ENCODE measurements around the gene VPS4B. TPM values are rescaled to one million over a fixed set of nuclear protein-coding genes. Genes with fewer than 3 reads are reported as not detected.

Gene VPS4B
- polyA plus RNA-seq, 6 donors from 2014 or later, result 36.6 to 89.8 (median 71.6) TPM

DNA sequence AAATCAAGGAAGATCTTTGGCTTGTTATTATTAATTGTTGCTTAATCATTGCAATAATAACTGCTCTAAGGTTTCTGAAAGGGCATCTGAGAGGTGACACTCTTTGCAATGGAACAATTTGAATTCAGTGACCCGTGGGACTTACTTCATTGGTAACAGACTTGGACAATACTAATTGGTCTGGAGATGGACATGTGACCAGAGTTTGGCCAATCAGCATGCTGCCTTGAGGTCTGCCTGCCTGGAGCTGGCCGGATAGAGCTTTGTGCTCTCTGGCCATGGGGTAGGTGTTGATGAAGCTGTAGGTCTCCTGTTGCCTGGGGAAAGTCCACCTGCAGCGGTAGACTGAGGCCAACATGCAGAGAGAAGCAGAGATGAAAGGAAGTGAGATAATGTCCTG, 24.0 kb upstream of the VPS4B start:
- Mint-ChIP-seq H3K4me3 (no peak overlapping the region), H3K9me3 (peaks cover 0 to 2% (median 0%) of the 10 kb centered on the region in 7 donors), H3K27ac (no peak overlapping the region), H3K36me3 (no peaks in the 10 kb centered on the region), H3K4me1 (peaks cover 14 to 19% (median 18%) of the 10 kb centered on the region in 3 donors), H3K27me3 (no peaks in the 10 kb centered on the region)
- ATAC-seq (ENCODE audit: low read depth in 2 of 2) (no peak), DNase-seq (no peak)

DNA sequence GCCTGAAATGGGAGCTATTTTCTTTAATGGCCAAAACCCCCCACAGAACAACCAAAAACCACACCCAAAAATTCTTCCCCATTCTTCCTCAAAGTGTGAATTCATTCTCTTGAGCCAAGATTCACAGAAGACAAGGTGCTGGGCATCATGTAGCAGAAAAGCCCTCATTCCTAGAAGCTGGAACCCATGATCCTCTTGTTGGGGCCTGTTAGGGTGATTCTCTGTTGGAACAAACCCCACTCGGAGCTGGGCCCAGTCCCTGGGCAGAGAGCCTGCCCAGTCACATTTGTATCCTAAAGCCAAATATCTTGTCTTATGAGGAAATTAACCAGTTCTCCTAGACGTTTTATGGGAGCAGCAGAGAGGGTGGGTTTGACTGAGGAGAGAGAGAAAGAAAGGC, 22.8 kb upstream of the VPS4B start:
- H3K27ac Mint-ChIP-seq, result peak overlapping the region in 5 of 6 donors; percentile 65 to 88 (median 72)
- H3K36me3 Mint-ChIP-seq, result no peaks in the 10 kb centered on the region
- H3K4me3 Mint-ChIP-seq, result peak overlapping the region in 1 of 8 donors; percentile 38
- ATAC-seq (ENCODE audit: low read depth in 2 of 2) (peak; percentile 28 to 45), DNase-seq (no peak)
- H3K27me3 Mint-ChIP-seq, result no peaks in the 10 kb centered on the region
- peaks cover 14 to 19% (median 18%) of the 10 kb centered on the region in 3 donors for H3K4me1 Mint-ChIP-seq
- H3K9me3 Mint-ChIP-seq, result peaks cover 0 to 2% (median 0%) of the 10 kb centered on the region in 7 donors

- peak; percentile 58 for DNase-seq
- peaks cover 0 to 2% (median 0%) of the 10 kb centered on the region in 7 donors for H3K9me3 Mint-ChIP-seq
- peak overlapping the region in 4 of 8 donors; percentile 11 to 38 (median 15) for H3K4me3 Mint-ChIP-seq
- H3K27me3 Mint-ChIP-seq, result no peaks in the 10 kb centered on the region
- H3K36me3 Mint-ChIP-seq, result no peaks in the 10 kb centered on the region
- ATAC-seq (ENCODE audit: low read depth in 2 of 2), result peak; percentile 93 to 94
- peak overlapping the region; percentile 26 to 88 (median 70) for H3K27ac Mint-ChIP-seq
- peaks cover 14 to 19% (median 18%) of the 10 kb centered on the region in 3 donors for H3K4me1 Mint-ChIP-seq
Observed at GRCh38 chr18:63444580-63444979, 22.3 kb upstream of the VPS4B start.

DNA sequence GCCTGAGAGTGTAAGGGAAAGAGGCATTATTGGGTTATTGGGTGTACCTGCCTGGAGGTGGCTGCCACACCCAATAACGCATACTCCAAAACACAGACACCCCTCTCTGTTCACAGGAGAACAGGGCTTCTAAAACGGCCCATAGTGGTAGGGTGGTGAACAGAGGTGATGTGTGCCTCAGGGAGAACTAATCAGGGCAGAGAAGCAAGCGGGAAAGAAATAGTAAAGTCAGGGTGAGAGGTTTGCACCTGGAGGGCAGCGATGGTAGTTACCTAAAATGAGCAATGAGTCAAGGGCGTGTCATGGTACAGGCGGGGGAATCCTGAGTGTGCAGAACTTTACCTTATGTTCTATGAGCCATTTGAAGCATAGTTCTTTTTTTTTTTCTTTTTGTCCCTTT, 21.6 kb upstream of the VPS4B start:
- ATAC-seq (ENCODE audit: low read depth in 2 of 2) (no peak), DNase-seq (no peak)
- H3K9me3 Mint-ChIP-seq, result peaks cover 0 to 2% (median 0%) of the 10 kb centered on the region in 7 donors
- H3K27ac Mint-ChIP-seq, result peak overlapping the region in 3 of 6 donors; percentile 35 to 41 (median 37)
- no peaks in the 10 kb centered on the region for H3K36me3 Mint-ChIP-seq
- peaks cover 17 to 23% (median 18%) of the 10 kb centered on the region in 3 donors for H3K4me1 Mint-ChIP-seq
- peak overlapping the region in 3 of 8 donors; percentile 21 to 56 (median 55) for H3K4me3 Mint-ChIP-seq
- peaks cover 0 to 5% (median 0%) of the 10 kb centered on the region in 3 donors for H3K27me3 Mint-ChIP-seq

DNA sequence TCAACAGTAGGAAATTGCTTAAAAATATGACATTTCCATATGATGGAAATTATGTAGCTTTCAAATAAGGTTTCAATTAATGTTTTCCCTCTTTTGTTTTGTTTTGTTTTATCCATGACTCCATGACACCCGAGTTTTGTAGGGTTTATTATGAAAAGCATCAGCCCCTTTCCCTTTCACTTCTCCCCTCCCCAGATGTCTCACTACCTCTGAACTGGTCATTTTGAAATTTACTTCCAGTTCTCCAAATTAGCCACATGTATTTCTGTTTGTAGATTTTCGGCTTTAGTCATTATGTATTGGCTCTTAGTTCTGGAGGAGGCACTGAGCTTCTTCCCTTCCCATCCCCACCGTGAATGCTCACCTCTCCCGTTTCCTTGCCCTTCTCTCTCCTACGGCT, 18.6 kb upstream of the VPS4B start:
- H3K27ac Mint-ChIP-seq, result peak overlapping the region in 1 of 6 donors; percentile 27
- peaks cover 0 to 1% (median 0%) of the 10 kb centered on the region in 7 donors for H3K9me3 Mint-ChIP-seq
- H3K4me1 Mint-ChIP-seq, result peaks cover 17 to 23% (median 18%) of the 10 kb centered on the region in 3 donors
- H3K4me3 Mint-ChIP-seq, result no peak overlapping the region
- no peak for DNase-seq
- H3K36me3 Mint-ChIP-seq, result no peaks in the 10 kb centered on the region
- peaks cover 7 to 10% (median 8%) of the 10 kb centered on the region in 3 donors for H3K27me3 Mint-ChIP-seq
- no peak for ATAC-seq (ENCODE audit: low read depth in 2 of 2)

DNA sequence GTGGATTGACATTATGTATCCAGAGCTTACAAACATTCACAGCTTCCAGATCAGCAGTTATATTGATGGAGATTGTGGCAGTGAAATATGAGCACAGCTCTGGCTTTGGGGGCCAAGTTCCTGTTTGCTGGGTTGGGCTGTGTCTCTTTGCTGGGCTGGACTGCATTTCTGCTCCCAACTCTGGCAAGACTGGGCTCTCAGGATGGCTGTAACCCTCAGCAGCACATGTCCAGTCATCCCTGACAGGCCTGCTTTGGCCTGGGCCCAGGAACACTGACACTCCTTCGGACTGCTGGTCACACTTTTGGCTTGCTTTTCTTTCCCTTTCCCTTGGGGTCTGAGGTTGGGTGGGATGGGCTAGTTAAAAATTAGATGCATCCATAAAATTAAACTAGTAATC, 17.9 kb upstream of the VPS4B start:
- peak overlapping the region in 1 of 6 donors; percentile 78 for H3K27ac Mint-ChIP-seq
- no peaks in the 10 kb centered on the region for H3K36me3 Mint-ChIP-seq
- H3K4me1 Mint-ChIP-seq, result peaks cover 15 to 21% (median 17%) of the 10 kb centered on the region in 3 donors
- ATAC-seq (ENCODE audit: low read depth in 2 of 2), result no peak
- H3K9me3 Mint-ChIP-seq, result peaks cover 0 to 1% (median 0%) of the 10 kb centered on the region in 7 donors
- H3K27me3 Mint-ChIP-seq, result peaks cover 7 to 13% (median 8%) of the 10 kb centered on the region in 3 donors
- no peak for DNase-seq
- no peak overlapping the region for H3K4me3 Mint-ChIP-seq

- Mint-ChIP-seq H3K36me3 (no peaks in the 10 kb centered on the region), H3K4me3 (no peak overlapping the region), H3K27ac (no peak overlapping the region), H3K27me3 (peaks cover 7 to 13% (median 8%) of the 10 kb centered on the region in 3 donors), H3K4me1 (peaks cover 8 to 13% (median 8%) of the 10 kb centered on the region in 3 donors), H3K9me3 (peaks cover 0 to 1% (median 0%) of the 10 kb centered on the region in 7 donors)
- DNase-seq (peak; percentile 51), ATAC-seq (ENCODE audit: low read depth in 2 of 2) (peak; percentile 32 to 64)
Observed at GRCh38 chr18:63439334-63439733, 17.1 kb upstream of the VPS4B start.

DNA sequence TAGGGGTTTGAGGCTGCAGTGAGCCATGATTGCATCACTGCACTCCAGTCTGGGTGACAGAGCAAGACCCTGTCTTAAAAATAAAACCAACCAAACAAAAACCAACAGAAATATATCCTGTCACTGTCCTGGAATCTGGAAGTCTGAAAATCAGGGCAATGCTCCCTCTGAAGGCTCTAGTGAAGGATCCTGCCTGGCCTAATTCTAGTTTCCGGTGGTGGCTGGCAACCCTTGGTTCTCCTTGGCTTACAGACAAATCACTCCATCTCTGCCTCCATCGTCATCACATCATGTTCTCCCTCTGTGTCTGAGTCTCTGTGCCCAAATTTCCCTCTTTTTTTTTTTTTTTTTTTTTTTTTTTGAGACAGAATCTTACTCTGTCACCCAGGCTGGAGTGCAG, 15.9 kb upstream of the VPS4B start:
- Mint-ChIP-seq H3K27ac (no peak overlapping the region), H3K27me3 (peaks cover 7 to 13% (median 8%) of the 10 kb centered on the region in 3 donors)
- no peak for DNase-seq

GRCh38 chr18:63433334-63433866, 11.1 kb upstream of the VPS4B start:
- ATAC-seq (ENCODE audit: low read depth in 2 of 2) (no peak), DNase-seq (no peak)
- Mint-ChIP-seq H3K4me3 (no peak overlapping the region), H3K9me3 (peaks cover 0 to 1% (median 0%) of the 10 kb centered on the region in 7 donors), H3K27me3 (peaks cover 21 to 27% (median 23%) of the 10 kb centered on the region in 3 donors), H3K4me1 (no peaks in the 10 kb centered on the region), H3K36me3 (no peaks in the 10 kb centered on the region), H3K27ac (no peak overlapping the region)

More for the DNA sequence above, 15.9 kb upstream of the VPS4B start:
- Mint-ChIP-seq H3K4me3 (no peak overlapping the region), H3K36me3 (no peaks in the 10 kb centered on the region), H3K9me3 (peaks cover 0 to 1% (median 0%) of the 10 kb centered on the region in 7 donors), H3K4me1 (peaks cover 0 to 4% (median 4%) of the 10 kb centered on the region in 3 donors)
- no peak for ATAC-seq (ENCODE audit: low read depth in 2 of 2)

DNA sequence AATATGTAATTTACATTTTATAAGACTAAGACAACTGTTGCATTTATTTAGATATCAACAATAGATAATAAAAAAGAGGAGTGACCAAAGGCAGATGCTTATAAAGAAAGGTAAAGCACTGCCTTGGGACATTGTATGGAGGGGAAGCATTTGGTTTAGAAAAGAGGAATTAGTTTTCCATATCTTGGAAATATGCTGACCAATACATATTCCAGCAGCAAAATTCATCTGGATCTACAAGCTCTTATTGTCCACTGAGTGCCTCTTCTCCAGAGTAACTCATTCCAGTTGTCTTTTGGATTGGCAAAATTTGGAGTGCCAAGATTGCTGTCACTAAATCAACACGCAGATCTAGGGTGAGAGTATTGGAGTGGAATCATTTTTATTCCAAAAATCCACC, 8.9 kb upstream of the VPS4B start:
- H3K4me3 Mint-ChIP-seq, result no peak overlapping the region
- peaks cover 17 to 33% (median 31%) of the 10 kb centered on the region in 3 donors for H3K27me3 Mint-ChIP-seq
- no peaks in the 10 kb centered on the region for H3K4me1 Mint-ChIP-seq

GRCh38 chr18:63430526-63430925, 8.2 kb upstream of the VPS4B start:
- Mint-ChIP-seq H3K4me3 (no peak overlapping the region), H3K9me3 (no peaks in the 10 kb centered on the region), H3K4me1 (no peaks in the 10 kb centered on the region), H3K36me3 (no peaks in the 10 kb centered on the region), H3K27me3 (peaks cover 20 to 36% (median 33%) of the 10 kb centered on the region in 3 donors), H3K27ac (peak overlapping the region in 1 of 6 donors; percentile 42)
- ATAC-seq (ENCODE audit: low read depth in 2 of 2), result no peak
- DNase-seq, result no peak

More for the DNA sequence above, 8.9 kb upstream of the VPS4B start:
- ATAC-seq (ENCODE audit: low read depth in 2 of 2) (no peak), DNase-seq (no peak)
- no peaks in the 10 kb centered on the region for H3K9me3 Mint-ChIP-seq
- H3K27ac Mint-ChIP-seq, result no peak overlapping the region
- H3K36me3 Mint-ChIP-seq, result no peaks in the 10 kb centered on the region

GRCh38 chr18:63427558-63427957, 5.3 kb upstream of the VPS4B start:
- peaks cover 9 to 10% (median 9%) of the 10 kb centered on the region in 3 donors for H3K4me1 Mint-ChIP-seq
- no peaks in the 10 kb centered on the region for H3K9me3 Mint-ChIP-seq
- ATAC-seq (ENCODE audit: low read depth in 2 of 2) (no peak), DNase-seq (no peak)
- peaks cover 20 to 36% (median 27%) of the 10 kb centered on the region in 3 donors for H3K27me3 Mint-ChIP-seq
- H3K27ac Mint-ChIP-seq, result no peak overlapping the region
- peaks cover 0 to under 1% of the 10 kb centered on the region in 2 donors for H3K36me3 Mint-ChIP-seq
- no peak overlapping the region for H3K4me3 Mint-ChIP-seq

- Mint-ChIP-seq H3K27me3 (peaks cover 7 to 16% (median 15%) of the 10 kb centered on the region in 3 donors), H3K36me3 (peaks cover 3 to 7% of the 10 kb centered on the region in 2 donors), H3K9me3 (no peaks in the 10 kb centered on the region), H3K27ac (peak overlapping the region; percentile 96 to 99 (median 99)), H3K4me3 (peak overlapping the region; percentile 91 to 100 (median 98)), H3K4me1 (peaks cover 23 to 37% (median 27%) of the 10 kb centered on the region in 3 donors)
- DNase-seq, result no peak
- peak; percentile 44 to 48 for ATAC-seq (ENCODE audit: low read depth in 2 of 2)
Observed at GRCh38 chr18:63422864-63423304, 608 bp upstream of the VPS4B start.

- Mint-ChIP-seq H3K36me3 (peaks cover 3 to 7% of the 10 kb centered on the region in 2 donors), H3K9me3 (no peaks in the 10 kb centered on the region), H3K4me3 (peak overlapping the region; percentile 91 to 100 (median 98)), H3K4me1 (peaks cover 23 to 37% (median 27%) of the 10 kb centered on the region in 3 donors), H3K27me3 (peaks cover 6 to 8% (median 7%) of the 10 kb centered on the region in 3 donors), H3K27ac (peak overlapping the region; percentile 96 to 99 (median 99))
- ATAC-seq (ENCODE audit: low read depth in 2 of 2) (no peak), DNase-seq (no peak)
Observed at GRCh38 chr18:63421514-63421913, 762 bp downstream of the VPS4B start.
